NCI-H2196 treated with DMSO at 0.1 percent for 48 hours (cell line): ENCODE data around the gene FKBP3.
"Not testable (repeated sequence)": the region's sequence is repeated elsewhere in the genome, so short reads cannot be mapped to it uniquely, and the experiment has no call there.

Experiments
- DNase-seq: peaks from one replicate; lab custom pipeline; 2025; ENCODE audit not compliant: unreplicated experiment; lab: John Stamatoyannopoulos, UW

Gene FKBP3

DNA sequence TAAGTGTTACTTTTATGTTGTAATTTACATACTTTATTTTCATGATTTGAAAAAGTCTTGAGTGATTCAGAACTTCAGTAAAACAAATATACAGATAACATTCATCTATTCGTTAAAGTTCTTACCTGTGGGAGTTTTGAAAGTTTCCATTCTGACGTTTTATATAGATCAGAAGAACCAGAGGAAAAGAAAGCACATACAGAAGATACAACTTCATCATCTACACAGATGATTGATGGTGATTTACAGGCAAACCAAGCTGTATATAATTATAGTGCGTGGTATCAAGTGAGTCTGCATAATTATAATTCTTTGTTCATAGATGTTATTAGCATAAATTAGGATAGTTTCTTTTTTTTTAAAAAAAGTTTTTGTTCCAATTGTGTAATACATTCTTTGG is 20.0 kb downstream of the FKBP3 start:
- DNase-seq, result no peak

DNA sequence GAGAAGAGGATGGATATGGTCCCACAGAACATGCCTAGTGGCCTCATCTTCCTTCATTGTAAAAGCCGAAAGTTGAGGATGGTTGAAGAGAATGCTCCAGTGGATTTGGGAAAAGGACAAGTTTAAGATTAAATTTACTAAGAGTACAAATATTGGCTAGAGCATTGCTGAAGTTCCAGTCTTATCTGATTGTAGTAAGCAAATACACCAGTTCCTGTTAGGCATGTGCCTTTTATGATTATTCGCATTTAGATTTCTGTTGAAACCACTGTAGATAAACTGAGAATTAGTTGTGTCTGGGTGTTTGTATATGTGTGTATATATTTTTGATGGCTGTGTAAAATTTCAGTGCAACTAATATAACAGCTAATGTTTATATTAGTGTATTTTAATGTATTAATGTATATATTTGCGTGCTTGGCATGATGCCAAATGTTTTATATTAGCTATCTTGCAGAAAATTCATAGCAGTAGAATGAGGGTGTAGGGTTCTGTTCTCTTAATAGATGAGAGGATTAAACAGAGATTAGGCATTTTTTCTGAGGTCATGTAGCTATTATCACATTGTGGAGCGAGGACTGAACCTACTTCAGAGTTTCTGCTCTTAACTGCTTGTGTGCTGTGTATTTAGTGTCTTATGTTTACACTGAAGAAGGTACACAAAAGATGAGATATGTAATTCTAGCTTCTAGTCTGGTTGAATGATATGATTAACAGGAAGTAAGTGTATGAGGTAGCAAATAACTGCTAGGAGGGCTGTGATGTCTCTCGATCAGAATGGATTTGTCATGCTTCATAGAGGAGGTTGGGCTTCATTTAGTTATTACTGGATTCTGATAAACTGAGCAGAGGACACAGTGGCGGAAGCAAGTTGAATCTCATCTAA is 21.1 kb downstream of the FKBP3 start:
- DNase-seq, result peak; percentile 77

GRCh38 chr14:45104561-45104960 is 29.7 kb downstream of the FKBP3 start:
- no peak for DNase-seq

DNA sequence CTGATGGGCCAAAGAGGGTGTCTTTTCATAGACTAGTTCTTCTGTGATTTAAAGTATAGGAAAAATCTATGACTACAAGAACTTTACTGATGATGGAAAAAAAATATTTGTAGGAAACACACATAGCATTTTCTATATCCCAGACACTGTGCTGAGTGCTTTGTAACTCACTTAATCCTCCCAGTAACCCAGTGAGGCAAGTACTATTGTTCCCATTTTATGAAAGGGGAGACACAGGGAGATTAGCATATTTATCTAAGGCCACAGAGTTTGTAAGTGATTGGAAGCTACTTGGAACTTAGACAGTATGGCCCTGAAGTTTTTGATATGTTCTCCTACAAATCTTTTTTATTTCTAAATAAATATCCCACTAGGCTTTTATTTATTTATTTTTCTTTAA is 30.5 kb downstream of the FKBP3 start:
- no peak for DNase-seq

DNA sequence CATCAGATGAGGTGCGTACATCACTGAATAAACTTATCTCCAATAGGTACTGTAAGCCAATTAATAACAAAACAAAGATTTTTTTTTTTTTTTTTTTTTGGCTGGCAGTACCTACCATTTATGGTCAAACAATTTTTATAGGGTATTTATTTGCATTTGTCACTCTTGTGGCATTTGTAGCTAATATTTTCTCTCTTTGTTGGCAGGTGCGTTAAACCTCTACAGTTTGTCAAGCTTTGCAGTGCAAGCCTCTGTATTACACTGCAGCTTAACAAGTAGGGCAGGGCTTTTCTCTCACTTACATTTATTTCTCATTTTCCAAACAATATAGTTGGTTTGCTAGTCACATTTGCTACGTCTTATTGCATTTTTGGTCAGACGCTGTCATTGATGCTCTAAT is 38.1 kb downstream of the FKBP3 start:
- no peak for DNase-seq

DNA sequence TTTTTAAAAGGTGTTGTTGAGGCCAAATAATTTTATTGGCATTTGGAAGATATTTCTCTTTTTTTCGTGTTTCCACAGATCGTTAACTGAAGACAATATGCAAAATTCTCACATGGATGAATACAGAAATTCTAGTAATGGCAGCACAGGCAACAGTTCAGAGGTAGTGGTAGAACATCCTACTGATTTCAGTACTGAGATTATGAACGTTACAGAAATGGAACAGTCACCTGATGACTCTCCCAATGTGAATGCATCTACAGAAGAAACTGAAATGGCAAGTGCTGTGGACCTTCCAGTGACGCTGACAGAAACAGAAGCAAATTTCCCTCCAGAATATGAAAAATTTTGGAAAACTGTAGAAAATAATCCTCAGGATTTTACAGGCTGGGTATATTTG is 39.1 kb downstream of the FKBP3 start:
- no peak for DNase-seq

DNA sequence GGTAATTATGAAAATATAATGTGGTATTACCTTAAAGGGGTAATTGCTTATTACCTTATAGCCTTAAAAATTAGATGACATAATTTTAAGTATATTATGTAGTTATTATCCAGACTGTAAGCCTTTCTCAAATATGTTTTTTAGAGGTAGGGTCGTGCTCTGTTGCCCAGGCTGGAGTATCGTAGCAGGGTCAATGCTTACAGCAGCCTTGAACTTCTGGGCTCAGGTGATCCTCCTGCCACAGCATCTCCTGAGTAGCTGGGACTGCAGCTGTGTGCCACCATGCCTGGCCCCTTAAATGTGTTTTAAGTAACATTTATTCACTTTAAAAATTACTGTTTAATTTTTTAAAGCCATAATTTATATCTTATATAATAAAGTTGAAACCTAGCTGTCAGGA is 40.0 kb downstream of the FKBP3 start:
- no peak for DNase-seq

DNA sequence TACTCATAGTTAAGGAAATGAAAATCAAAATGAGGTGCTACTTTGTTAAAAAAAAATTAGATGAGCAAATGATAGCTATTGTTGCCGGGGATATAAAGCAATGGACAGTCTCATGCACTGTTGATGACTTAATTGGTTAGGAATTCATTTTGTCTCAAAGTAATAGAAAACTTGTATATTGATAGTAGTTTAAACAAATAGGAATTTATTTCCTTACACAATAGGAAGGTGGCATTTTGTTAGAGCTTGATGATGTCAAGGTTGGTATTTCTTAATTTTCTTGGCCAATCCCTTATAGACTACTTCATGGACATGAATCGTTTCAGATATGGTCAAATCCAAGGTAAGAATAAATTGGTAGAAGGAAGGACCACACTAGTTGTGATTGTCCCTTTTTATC is 42.6 kb downstream of the FKBP3 start:
- no peak for DNase-seq

DNA sequence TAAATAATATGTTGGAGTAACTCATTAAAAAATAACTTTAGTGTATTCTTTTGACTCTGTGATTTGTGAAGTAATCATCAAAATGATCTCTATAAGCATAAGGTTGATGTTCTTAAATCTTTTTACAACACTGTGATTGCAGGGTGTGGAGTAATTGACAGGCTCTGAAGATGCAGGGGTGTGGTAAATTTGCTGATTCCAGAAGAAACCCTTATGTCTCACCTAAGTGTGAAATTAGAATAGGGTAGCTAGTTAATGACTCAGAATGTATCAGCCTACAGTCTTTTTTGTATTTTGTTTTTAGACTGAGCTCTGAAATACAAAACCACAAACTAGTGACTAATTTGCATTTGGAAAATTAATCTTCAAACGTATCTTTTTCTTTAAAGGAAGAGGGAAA is 44.5 kb downstream of the FKBP3 start:
- no peak for DNase-seq

DNA sequence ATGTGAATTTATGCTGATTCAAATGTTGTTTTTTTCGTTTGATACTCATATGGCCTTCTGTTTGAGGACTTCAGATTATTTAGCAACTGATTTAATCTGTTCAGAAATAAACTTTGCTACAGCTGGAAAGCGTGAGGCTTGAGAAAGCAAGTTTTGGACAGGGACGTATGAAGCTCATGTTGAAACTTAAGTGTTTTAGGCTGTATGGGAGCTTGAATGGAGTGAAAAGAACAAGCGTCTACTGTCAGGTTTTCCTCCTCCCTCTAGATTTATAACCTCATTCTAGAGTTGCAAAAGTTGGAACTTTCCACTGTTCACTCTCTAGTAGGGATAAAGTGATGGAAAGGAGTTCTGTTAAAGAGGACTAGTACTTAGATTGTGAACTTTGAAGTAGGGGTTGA is 49.3 kb downstream of the FKBP3 start:
- no peak for DNase-seq

DNA sequence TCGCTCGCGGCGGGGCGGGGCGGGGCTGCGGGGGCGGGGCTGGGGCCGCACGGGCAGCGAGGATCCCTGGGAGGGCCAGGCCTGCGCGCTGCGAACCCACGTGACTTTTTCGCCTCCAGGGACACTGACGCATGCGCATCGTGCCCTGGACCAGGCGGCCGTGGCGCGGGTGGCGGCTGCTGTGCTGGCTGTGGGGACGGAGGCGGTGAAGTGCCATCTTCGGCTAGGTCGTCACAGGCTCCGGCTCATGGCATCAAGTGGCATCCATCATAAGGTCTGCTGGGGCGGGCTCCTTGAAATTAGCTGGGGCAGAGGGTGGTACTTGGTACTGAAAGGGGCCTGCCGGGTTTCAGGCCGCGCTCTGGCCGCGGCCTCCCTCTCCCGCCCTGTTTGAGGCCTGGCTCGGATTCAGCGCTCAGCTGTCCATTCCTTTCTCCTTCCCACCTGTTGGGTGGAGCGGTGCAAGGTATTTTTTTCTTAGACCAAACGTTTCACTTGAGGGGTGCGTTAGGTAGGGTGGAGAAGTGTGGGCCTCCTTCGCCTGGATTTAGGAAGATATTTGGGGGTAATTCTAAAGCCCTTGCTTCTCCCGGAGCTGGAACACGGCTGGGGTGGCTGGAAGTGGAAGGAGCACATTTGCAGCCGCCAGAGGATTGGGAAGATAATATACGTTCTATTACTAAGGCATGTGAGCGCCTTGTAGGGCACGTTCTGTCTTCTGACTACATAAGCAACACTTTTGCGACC is 50.1 kb downstream of the FKBP3 start, which contains the start of gene PRPF39:
TSS of gene PRPF39 (plus strand) at position 141 of the 747 bp plus-strand sequence. CDS start 11,124 bp downstream, outside the sequence.
- peak; percentile 85 for DNase-seq

- DNase-seq, result no peak
Measured at GRCh38 chr14:45083617-45083975, 50.7 kb downstream of the FKBP3 start.

DNA sequence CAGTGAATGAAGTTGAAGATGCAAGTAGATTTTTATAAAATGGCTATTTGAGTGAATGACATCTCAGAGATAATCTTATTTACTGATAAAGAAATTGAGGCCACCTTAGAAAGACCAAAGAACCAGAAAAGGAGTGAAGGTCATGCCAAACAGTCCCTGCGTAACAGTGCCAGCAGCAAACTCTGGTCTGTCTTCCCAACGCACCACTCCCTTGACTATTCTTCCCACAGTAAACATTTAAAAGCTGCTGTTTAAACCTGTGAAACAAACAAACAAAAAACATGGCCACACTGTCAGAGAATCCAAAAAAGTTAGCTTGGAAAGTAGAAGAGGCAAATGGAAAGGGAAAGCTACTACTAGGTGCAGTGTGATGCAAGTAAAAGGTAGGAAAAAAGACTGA is 51.9 kb downstream of the FKBP3 start:
- no peak for DNase-seq

- not testable (repeated sequence) for DNase-seq
Measured at GRCh38 chr14:45081096-45081495, 53.2 kb downstream of the FKBP3 start.

DNA sequence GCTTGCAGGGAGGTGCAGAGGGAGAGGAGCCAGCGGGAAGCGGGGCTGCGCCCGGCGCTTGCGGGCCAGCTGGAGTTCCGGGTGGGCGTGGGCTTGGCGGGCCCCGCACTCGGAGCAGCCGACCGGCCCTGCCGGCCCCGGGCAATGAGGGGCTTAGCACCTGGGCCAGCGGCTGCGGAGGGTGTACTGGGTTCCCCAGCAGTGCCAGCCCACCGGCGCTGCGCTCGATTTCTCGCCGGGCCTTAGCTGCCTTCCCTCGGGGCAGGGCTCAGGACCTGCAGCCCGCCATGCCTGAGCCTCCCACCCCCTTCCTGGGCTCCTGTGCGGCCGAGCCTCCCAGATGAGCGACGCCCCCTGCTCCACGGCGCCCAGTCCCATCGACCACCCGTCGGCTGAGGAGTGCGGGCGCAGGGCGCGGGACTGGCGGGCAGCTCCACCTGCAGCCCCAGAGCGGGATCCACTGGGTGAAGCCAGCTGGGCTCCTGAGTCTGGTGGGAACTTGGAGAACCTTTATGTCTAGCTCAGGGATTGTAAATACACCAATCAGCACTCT is 53.8 kb downstream of the FKBP3 start:
- DNase-seq, result not testable (repeated sequence)

- no peak for DNase-seq
Measured at GRCh38 chr14:45078323-45078722, 56.0 kb downstream of the FKBP3 start.

DNA sequence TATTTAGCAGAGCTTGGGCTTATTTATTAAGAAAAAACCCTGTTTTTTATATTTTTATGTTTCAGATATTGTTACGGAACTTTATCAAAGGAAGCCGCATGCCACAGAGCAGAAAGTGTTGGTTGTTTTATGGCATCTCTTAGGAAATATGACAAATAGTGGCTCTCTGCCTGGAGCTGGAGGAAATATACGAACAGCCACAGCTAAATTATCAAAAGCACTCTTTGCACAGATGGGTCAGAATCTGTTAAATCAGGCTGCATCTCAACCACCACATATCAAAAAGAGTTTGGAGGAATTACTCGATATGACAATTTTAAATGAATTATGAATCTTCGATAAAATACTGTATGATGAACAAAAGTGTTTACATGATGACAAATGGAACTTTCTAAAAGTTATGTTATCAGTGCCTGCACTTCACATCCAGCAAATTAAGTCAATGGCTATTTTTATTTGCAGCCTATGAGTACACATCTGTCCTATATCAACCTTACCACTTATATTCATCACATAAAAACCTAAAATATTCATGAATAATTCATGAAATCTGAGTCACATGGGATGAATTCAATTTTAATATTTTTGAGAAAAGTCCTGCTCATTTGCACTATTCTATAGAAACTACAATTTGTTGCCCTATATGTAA is 60.9 kb downstream of the FKBP3 start:
- DNase-seq, result no peak

DNA sequence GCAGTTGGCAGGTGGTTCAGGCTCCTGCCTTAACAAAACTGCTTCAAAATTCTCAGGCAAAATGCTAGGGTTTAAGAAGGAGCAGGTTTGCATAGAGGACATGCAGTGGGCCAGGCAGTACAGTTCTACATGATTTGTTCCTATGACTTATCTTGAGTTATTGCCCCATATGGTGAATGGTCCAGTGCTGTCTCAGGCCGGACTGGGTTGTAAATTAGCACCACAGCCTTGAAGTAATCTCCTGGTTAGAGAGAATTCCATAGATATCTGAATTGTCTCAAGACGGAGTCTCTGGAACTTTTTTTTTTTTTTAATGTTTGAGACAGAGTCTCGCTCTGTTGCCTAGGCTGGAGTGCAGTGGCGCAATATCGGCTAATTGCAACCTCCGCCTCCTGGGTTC is 62.2 kb downstream of the FKBP3 start:
- no peak for DNase-seq

DNA sequence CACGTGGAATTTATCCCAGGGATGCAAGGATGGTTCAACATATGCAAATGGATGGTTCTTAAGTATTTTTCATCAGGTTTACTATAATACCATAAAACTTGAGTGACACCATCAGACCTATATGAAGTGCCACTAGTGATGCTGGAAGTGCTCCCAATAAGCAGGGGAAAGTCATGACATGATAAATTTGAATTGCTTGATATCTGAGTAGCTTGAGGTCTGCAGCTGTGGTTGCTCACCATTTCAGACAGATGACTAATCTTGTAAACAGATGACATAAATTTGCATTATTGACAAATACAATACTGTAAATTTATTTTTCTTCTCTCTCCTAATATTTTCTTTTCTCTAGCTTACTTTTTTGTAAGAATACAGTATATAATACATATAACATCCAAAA is 64.1 kb downstream of the FKBP3 start:
- DNase-seq, result no peak

GRCh38 chr14:45068396-45068795 is 65.9 kb downstream of the FKBP3 start:
- no peak for DNase-seq

GRCh38 chr14:45066667-45067066 is 67.6 kb downstream of the FKBP3 start:
- no peak for DNase-seq
